GM13977 (cell line): ENCODE measurements around the gene CARM1.

Source experiments
- DNase-seq: peaks from one replicate; pipeline ENCODE4 v3.0.0; 2012; ENCODE audit warnings: low spot score
- in situ Hi-C: fragments of 300-500 bp; cut with MboI; formaldehyde crosslinking; loops from one replicate; pipeline ENCODE4 v1.12.0; 2022; ENCODE audit warnings: low sequenced_read_pairs, low pct_unique_long_range_greater_than_20kb, mixed read lengths, inconsistent platforms; ENCODE audit not compliant: unreplicated experiment
- TF ChIP-seq, protein P1 (sequence below): IDR thresholded peaks from 2 replicates; pipeline ENCODE4 v1.5.1; 2012; ENCODE audit warnings: mild to moderate bottlenecking, control low read depth; ENCODE audit not compliant: insufficient read depth; ENCODE audit errors: extremely low read depth, missing control alignments

Gene CARM1

DNA sequence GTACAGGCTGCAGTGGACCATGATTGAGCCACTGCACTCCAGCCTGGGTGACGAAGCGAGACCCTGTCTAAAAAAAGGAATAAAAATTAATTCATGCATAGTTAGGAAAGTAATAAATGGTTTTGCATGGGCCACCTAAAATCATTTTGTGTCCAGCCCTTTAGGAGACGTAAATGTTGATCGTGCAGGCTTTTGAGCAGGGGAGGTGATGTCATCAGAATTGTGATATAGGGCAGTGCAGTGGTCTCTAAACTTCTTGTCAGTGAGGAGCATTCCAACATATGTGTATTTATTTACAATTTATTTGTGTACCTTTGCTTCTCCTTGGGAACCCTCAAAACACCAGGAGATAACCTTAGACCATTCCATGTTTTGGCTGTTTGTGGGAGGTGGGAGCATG lies 92.5 kb downstream of the CARM1 start:
- TF ChIP-seq, protein P1, sequence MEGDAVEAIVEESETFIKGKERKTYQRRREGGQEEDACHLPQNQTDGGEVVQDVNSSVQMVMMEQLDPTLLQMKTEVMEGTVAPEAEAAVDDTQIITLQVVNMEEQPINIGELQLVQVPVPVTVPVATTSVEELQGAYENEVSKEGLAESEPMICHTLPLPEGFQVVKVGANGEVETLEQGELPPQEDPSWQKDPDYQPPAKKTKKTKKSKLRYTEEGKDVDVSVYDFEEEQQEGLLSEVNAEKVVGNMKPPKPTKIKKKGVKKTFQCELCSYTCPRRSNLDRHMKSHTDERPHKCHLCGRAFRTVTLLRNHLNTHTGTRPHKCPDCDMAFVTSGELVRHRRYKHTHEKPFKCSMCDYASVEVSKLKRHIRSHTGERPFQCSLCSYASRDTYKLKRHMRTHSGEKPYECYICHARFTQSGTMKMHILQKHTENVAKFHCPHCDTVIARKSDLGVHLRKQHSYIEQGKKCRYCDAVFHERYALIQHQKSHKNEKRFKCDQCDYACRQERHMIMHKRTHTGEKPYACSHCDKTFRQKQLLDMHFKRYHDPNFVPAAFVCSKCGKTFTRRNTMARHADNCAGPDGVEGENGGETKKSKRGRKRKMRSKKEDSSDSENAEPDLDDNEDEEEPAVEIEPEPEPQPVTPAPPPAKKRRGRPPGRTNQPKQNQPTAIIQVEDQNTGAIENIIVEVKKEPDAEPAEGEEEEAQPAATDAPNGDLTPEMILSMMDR, result no peak
- peak; percentile 14 for DNase-seq
- in situ Hi-C loops, result no loop called here

DNA sequence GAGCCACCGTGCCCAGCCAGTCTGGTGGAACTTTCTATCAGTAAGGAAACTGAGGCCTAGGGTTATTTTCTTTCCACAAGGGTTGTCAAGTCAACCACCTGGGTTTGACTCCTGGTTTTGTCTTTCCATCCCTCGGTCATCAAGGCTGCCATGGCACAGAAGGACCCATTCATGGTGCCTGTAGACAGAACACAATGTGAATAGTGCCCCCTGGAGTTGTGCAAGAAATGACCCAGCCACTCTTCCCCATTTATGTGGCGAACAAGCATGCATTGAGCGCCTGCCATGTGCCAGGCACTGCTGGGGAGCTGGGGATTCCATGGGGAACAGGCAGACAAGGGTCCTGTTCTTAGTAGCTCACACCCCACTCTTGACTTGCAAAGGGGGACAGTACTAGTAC lies 93.5 kb downstream of the CARM1 start:
- no peak for DNase-seq
- in situ Hi-C loops, result no loop called here
- TF ChIP-seq, protein P1, result no peak

DNA sequence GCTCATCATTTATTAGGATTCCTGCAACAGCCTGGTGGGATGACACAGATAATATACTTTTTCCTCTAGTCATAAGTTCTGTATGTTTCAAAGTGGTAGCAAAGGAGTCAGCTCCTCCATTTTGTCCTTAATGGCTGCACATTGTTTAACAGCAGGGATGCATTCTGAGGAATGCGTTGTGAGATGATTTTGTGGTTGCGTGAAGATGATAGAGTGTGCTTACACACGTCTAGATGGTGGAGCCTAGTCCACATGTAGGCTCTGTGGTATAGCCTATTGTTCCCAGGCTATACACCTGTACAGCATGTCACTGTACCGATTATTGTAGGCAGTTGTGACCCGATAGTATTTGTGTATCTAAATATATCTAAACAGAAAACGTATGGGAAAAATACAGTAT lies 94.0 kb downstream of the CARM1 start:
- in situ Hi-C loops, result no loop called here
- DNase-seq, result no peak
- TF ChIP-seq, protein P1, result no peak

DNA sequence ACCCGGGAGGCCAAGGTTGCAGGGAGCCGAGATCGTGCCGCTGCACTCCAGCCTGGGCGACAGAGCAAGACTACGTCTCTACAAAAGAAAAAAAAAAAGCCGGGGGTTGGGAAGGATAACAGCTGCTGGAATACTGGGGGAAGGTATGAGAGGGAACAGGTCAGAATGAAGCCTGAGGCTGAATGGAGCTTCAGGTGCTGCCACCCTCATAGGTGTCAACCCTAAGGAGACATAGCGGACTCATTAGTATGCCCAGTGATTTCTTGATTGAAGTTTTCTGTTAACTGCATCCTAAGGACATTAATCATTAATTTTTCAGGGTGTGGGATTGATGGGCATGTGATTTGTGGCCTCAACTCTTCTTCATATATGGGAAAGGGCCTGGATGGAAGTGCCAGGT lies 95.5 kb downstream of the CARM1 start:
- TF ChIP-seq, protein P1, result no peak
- DNase-seq, result no peak
- in situ Hi-C loops, result no loop called here

DNA sequence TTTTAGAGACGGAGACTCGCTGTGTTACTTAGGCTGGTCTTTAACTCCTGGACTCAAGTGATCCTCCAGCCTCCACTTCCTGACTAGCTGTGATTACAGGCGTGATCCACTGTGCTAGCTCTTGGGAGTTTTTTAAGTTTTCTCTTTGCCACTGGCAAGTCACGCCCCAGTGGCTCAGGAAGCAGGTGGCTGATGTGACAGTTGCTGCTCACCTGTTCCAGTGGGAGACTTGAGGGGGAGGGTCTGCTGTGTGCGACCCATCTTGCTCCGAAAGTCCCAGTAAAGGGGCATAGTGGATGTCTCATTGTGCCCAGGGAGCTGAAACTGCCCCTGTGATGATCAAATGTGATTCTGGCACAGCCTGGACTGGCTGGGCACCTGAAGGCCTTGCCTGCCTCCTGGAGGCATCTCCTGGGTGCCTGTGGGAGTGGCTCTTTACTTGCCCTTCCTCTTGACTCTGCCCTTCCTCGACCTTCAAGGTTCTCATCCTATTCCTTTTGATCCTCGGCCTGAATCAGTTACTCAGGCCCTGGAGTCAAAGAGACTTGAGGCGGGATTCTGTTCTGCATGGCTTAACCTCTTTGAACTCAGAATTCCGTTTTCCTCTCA lies 97.3 kb downstream of the CARM1 start:
- peak; percentile 19 for DNase-seq
- in situ Hi-C loops, result no loop called here
- TF ChIP-seq, protein P1, result peak; percentile 10

DNA sequence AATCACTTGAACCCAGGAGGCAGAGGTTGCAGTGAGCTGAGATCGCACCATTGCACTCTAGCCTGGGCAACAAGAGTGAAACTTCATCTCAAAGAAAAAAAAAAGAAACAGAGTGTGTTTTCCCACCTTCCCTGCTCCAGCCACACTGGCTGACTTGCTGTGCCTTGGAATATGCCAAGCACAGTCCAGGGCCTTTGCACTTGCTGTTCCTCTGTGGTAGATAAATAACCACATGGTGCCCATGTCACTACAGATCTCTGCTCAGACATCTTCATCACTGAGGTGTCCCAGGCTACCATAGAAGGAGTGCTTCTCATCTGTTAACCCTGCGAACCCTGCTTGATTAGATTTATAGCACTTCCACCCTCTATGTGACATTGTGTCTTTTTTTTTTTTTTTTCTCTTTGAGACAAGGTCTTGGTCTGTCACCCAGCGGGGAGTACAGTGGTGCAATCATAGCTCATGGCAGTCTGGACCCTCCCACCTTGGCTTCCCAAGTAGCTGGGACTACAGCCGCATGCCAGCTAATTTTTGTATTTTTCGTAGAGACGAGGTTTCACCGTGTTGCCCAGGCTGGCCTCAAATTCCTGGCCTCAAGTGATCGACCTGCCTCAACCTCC lies 99.9 kb downstream of the CARM1 start:
- in situ Hi-C loops, result no loop called here
- TF ChIP-seq, protein P1, result no peak
- no peak for DNase-seq
